Activated naive CD8-positive, alpha-beta T cell treated with anti-CD3 and anti-CD28 coated beads, Interleukin-2, amount 50 U/mL, for 16 hours (primary cell): ENCODE data around the gene NT5C.
"Not testable (repeated sequence)": the region's sequence is repeated elsewhere in the genome, so short reads cannot be mapped to it uniquely, and the experiment has no call there.

Experiments
- DNase-seq: peaks from one replicate; pipeline ENCODE4 v3.0.0-alpha.2; 2020; ENCODE audit warnings: low read depth, low spot score

NT5C gene

DNA sequence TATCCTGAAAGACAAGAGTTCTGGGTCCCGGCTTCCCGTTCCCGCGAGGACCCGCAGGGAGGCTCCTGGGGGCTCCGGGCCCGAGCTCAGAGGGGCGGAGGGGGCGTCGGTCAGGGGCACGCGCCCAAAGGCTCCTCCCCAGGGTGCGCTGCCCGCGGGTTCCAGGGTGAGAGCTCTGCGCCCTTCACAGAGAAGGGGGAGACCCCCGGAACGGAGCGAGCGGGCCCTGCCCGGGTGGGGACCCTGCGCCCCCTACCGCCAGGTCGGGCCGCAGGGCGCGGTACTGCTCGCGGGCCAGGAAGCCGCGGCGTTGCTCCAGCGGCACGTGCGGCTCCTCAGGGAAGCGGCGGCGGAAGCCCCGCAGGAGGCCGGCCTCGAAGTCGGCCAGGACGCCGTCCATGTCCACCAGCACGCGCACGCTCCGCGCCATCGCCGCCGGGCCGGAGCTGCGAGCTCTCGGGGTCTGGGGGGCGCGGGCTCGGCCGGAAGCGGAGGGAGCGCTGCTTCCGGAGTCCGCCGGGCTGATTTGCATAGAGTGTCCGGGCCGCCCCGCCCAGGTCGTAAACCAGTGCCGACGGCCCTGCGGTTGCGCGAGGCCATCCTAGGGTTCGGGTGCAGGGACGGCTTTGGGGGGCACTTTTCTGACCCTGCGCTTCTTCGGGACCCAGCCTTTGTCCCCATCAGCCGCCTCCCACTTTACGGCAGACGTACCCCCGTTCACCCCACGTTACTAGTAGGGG lies at the start of gene NT5C:
Gene NT5C (minus strand): TSS at position 465 of the 740 bp plus-strand sequence. CDS start 35 bp downstream, at position 430.
- peak; percentile 42 for DNase-seq

DNA sequence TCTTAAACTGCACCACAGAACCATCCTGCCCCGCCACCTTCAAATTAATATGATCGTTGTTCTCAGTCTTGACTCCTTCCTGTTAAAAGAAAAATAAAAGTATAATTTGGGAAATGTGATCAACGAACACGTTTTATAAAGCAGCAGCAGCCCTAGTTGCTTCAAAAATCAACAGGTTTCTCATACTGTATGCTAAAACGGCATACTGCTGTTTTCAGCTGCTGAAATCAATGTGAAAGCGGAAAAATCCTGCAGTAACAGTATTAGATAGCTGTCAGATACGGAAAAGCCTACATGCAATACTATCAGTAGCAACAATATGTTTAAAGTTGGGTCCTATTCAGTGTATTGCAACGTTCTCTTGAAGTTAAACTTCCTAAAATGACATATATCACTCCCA lies 49.6 kb upstream of the NT5C start:
- DNase-seq = no peak

GRCh38 chr17:75178453-75178852 lies 46.9 kb upstream of the NT5C start:
- DNase-seq = no peak

- no peak for DNase-seq
These were observed 45.1 kb upstream of the NT5C start for GRCh38 chr17:75176625-75177024.

GRCh38 chr17:75174996-75175395 lies 43.5 kb upstream of the NT5C start:
- DNase-seq = no peak

- no peak for DNase-seq
These were observed 42.0 kb upstream of the NT5C start for GRCh38 chr17:75173526-75173925.

DNA sequence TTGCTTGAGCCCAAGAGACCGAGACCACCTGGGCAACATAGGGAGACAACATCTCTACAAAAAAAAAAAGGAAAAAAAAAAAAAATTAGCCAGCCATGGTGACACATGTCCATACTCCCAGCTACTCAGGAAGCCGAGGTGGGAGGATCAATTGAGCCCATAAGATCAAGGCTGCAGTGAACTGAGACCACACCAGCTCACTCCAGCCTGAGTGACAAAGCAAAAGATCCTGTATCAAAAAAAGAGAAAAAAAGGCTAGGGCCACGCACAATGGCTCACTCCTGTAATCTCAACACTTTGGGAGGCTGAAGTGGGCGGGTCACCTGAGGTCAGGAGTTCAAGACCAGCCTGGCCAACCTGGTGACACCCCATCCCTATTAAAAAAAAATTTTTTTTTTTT lies 37.5 kb upstream of the NT5C start:
- no peak for DNase-seq

DNA sequence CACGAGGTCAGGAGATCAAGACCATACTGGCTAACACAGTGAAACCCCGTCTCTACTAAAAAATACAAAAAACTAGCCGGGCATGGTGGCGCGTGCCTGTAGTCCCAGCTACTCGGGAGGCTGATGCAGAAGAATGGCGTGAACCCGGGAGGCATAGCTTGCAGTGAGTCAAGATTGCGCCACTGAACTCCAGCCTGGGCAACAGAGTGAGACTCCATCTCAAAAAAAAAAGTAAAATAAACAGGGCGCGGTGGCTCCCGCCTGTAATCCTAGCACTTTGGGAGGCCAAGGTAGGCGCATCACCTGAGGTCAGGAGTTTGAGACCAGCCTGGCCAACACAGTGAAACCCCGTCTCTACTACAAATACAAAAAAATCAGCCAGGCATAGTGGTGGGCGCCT lies 33.1 kb upstream of the NT5C start:
- DNase-seq = not testable (repeated sequence)

- DNase-seq = no peak
These were observed 31.5 kb upstream of the NT5C start for GRCh38 chr17:75163074-75163473.

DNA sequence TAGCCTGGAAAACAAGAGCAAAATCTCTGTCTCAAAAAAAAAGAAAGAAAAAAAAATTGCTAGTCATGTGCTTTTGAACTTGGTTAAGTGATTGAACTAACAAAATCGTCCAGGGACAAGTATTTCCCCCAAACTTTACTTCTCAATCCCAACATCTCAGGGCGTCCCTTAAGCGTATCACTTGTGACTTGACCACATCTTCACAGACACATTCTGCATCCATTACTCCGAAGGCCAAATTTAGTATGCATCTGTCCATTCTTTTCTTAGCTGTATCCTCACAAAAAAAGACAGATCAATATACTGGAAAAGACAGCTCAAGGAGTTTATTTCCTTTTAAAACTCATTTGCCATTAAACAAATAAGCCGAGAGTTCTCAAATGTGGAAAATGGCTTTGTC lies 28.7 kb upstream of the NT5C start:
- DNase-seq = no peak

DNA sequence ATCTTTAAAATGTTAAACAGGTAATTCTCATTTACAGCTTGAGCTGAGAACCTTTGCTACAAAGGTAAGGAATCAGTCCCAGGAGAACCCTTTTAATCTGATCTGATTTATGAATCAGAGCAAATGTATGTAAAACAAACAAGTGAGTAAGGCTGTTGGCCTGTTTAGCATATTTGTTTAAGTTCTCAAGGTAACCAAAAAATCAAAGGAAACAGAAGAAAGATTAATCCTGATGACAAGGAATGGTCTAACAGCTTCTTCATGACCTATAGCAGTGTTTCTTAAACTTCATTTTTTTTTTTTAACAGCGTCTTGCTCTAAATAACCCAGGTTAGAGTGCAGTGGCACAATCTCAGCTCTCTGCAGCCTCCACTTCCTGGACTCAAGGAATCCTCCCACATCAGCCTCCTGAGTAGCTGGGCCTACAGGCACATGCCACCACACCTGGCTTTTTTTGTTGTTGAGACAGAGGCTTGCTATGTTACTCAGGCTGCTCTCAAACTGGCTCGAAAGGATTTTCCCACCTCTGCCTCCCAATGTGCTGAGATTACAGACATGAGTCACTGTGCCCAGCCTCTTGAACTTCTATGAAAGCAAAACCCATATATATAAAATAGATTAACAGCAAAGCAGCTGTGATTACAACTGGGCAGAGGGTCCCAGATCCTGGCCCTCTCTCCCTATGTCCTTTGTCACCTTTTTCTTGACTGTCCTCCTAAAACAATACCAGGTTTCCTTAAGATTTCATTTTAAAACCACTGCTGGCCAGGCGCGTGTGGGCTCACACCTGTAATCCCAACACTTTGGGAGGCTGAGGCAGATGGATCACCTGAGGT lies 27.9 kb upstream of the NT5C start:
- DNase-seq = no peak

DNA sequence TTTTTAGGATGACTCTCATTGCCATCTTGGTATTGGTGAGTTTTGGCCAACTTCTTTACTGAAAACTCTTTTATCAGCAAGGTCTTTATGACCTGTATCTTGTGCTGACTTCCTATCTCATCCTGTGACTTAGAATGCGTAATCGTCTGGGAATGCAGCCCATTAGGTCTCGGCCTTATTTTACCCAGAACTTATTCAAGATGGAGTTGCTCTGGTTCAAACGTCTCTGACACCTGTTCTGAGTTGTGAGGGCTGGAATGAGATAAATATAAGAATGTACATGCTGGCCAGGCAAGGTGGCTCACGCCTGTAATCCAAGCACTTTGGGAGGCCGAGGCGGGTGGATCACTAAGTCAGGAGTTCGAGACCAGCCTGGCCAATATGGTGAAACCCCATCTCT lies 26.9 kb upstream of the NT5C start:
- DNase-seq = not testable (repeated sequence)

DNA sequence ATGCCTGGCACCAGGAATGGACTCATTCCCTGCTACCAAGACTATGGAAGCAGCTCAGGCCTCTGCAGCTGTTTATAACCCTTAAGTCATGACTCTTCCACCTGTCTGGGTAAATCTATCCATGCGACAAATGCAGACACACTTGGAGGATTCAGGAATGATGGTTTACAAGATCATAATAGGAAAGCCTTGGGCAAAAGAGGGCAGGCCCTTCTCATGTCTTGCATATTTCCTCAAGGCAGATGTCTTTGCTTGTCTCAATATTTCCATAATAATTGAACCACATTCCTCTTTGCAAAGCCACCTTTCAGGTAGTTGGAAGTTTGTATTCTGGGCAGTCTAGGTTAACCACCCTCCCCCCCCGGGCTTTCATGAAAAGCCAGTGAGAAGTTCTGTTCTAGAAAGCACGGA lies 23.7 kb upstream of the NT5C start:
- no peak for DNase-seq

- peak; percentile 94 for DNase-seq
These were observed 22.9 kb upstream of the NT5C start, which contains the start of gene JPT1 for GRCh38 chr17:75154195-75155106. Gene JPT1, minus strand, starts transcription at chr17:75154512. Its CDS starts 115 bp downstream, at chr17:75154397.

DNA sequence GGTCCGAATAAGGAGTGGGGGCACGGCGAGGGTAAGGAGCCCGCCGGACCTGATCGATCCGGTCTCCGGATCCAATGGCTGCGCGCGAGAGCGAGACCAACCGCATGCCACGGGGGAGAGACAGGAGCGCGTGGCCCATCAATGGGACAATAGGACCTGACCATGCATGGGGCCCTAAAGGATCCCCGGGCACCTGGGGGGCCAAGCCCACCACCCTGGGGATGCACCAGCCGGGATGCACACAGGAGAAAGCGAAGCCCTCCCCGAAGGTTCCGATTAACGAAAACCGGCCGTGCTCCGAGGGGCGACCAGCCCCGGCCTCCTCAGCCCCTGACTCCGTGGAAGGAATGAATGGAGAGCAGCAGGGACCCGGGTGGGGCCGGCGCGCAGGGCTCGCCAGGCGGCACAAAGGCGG lies 22.2 kb upstream of the NT5C start:
- DNase-seq = no peak

GRCh38 chr17:75152922-75153779 lies 21.6 kb upstream of the NT5C start:
- DNase-seq = no peak

GRCh38 chr17:75152523-75152921 lies 21.0 kb upstream of the NT5C start:
- DNase-seq = no peak

DNA sequence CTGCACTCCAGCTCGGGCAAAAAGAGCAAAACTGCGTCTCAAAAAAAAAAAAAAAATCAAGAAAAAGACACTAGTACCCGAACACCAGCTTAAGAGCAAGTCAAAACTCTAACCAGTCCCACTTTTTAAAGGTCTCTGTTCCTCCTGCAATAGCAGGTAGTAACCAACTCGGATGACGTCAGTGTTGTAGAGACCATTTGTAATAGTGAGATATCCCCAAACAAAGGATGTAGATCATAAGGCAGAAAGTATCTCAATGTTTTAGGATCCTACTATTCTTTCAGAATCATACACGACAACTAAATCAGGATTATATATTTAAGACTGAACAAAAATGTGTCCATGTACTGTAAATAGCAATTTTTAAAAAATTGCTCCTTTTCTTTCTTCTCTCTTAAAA lies 20.4 kb upstream of the NT5C start:
- DNase-seq = no peak

DNA sequence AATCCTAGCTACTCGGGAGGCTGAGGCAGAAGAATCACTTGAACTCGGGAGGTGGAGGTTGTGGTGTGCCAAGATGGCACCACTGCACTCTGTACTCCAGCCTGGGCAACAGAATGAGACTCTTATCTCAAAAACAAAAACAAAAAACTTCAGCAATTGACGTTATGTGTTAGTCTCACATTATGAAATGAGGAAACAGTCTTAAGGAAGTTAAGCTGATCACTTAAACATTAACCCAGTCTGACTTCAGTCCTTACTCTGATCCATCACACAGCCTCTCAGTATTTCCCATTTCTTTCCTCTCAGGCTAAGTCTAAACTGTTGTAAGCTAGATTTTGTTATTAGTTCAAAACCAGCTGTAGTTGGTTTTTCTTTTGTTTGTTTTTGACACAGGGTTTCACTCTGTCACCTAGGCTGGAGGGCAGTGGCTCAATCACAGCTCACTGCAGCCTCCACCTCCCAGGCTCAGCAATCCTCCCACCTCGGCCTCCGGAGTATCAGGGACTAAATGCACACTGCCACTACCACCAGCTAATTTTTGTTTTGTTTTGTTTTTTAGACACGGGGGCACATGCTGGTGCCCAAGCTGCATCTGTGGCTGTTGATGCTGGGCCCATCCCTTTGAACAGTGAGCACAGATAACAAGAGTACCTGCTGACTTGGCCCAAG lies 16.5 kb upstream of the NT5C start:
- DNase-seq = no peak

DNA sequence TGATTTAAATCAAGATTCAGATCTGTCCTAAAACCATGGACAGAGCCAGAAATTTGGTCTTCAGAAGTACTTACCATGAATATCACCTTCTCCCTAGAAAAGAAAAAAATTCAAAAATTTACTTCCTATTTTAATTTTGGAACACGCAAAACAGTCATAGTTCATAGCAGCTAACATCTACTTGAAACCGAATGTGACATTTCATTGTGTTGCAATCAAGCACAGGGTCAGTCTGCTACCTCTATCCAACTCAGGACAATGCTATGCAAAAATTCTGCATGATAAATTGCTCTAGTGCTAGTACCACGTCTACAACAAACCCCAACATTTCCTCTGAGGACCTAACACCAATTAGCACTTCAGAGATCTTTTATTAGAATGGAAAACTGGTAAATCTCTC lies 15.1 kb upstream of the NT5C start:
- no peak for DNase-seq
